SK-N-MC (cell line): ENCODE results near the gene RRAGB.

Source experiments
- EZH2 ChIP-seq: fragments of 200-600 bp; sonication (generic); IDR thresholded peaks from one replicate; pipeline ENCODE4 v1.6.1; 2017; ENCODE audit warnings: antibody characterized with exemption
- FOXP2 ChIP-seq: optimal IDR thresholded peaks from 2 replicates; pipeline ENCODE3; 2011; ENCODE audit warnings: mild to moderate bottlenecking, moderate library complexity; ENCODE audit not compliant: insufficient read depth; ENCODE audit errors: extremely low read length, control extremely low read depth

- no peak for TF ChIP-seq EZH2
- no peak for TF ChIP-seq FOXP2
Measured at GRCh38 chrX:55778322-55778721, 60.8 kb downstream of the RRAGB start.
